Measurements from ENCODE around the gene ARF1. TPM values are rescaled to one million over a fixed set of nuclear protein-coding genes. Genes with fewer than 3 reads are reported as not detected.

ARF1 gene
- total and polyA plus RNA-seq, 2 donors (not counting 1 experiment from before 2014, with no cell fraction given): 193 to 389 TPM

GRCh38 chr1:228095938-228096337 lies 13.4 kb downstream of the ARF1 start:
- no peak overlapping the region for H3K4me2 ChIP-seq (replicated peaks; ENCODE audit: low read depth, low read length, poor library complexity, severe bottlenecking)
- H3K27me3 ChIP-seq (replicated peaks in 1 of 4; ENCODE audit: control extremely low read depth in 1 of 4, control insufficient read depth in 3 of 4, insufficient read depth in 4 of 4, low read length in 3 of 4): no peaks in the 10 kb centered on the region
- H3K4me3 ChIP-seq (ENCODE audit: control extremely low read depth in 1 of 5, extremely low read depth in 1 of 5, insufficient read depth in 1 of 5, low read depth in 2 of 5, low read length in 4 of 5): no peak overlapping the region
- 100% methylated on average over 6 of the region's 8 CpGs for WGBS (ENCODE audit: insufficient coverage)
- peaks cover 4 to 66% of the 10 kb centered on the region in 2 experiments for H3K36me3 ChIP-seq (replicated peaks in 1 of 2; ENCODE audit: control extremely low read depth in 1 of 2, control insufficient read depth in 1 of 2, extremely low read depth in 1 of 2, insufficient read depth in 2 of 2, low read length in 1 of 2)
- intact Hi-C loops (cut with micrococcal nuclease): no loop called here
- peaks cover 64% of the 10 kb centered on the region for H3K79me2 ChIP-seq (ENCODE audit: control insufficient read depth, insufficient read depth, low read length)
- H3K27ac Mint-ChIP-seq: no peak overlapping the region
- H3K4me3 Mint-ChIP-seq: no peak overlapping the region
- ATAC-seq (ENCODE audit: low read depth) (no peak), DNase-seq (no peak)
- POLR2A ChIA-PET: no interaction called here
- peaks cover 95% of the 10 kb centered on the region for H4K20me1 ChIP-seq (ENCODE audit: control insufficient read depth, insufficient read depth, low read length, poor library complexity, severe bottlenecking)
- no peak for TF ChIP-seq CTCF (IDR thresholded peaks at IDR 0.05)
- no peak for TF ChIP-seq EZH2 (IDR thresholded peaks at IDR 0.05; ENCODE audit: borderline replicate concordance, insufficient read depth, low read depth, low read length, poor library complexity, severe bottlenecking)
- H3K4me1 Mint-ChIP-seq: peaks cover 30% of the 10 kb centered on the region
- H3K9ac ChIP-seq (ENCODE audit: low read length): no peak overlapping the region
- H3K9me3 Mint-ChIP-seq (ENCODE audit: insufficient read depth): peaks cover 4% of the 10 kb centered on the region
- no peak overlapping the region for H3K27ac ChIP-seq (ENCODE audit: low read length in 2 of 2)
- H2AFZ ChIP-seq (ENCODE audit: insufficient read depth, low read depth, low read length, poor library complexity, severe bottlenecking): no peak overlapping the region
- CTCF ChIA-PET: no interaction called here
- H3K4me1 ChIP-seq (ENCODE audit: control insufficient read depth in 2 of 2, insufficient read depth in 2 of 2, low read length in 2 of 2): peaks cover 8 to 12% of the 10 kb centered on the region in 2 donors
- peaks cover 0 to 30% (median 8%) of the 10 kb centered on the region in 3 donors for H3K9me3 ChIP-seq (ENCODE audit: control extremely low read depth in 1 of 3, control insufficient read depth in 2 of 3, insufficient read depth in 1 of 3, low read length in 2 of 3)
- no peaks in the 10 kb centered on the region for H3K27me3 Mint-ChIP-seq

GRCh38 chr1:228096416-228097332 lies 14.2 kb downstream of the ARF1 start:
- H4K20me1 ChIP-seq (ENCODE audit: control insufficient read depth, insufficient read depth, low read length, poor library complexity, severe bottlenecking): peaks cover 95% of the 10 kb centered on the region
- DNase-seq: no peak
- no peak for TF ChIP-seq CTCF (IDR thresholded peaks at IDR 0.05)
- TF ChIP-seq EZH2 (IDR thresholded peaks at IDR 0.05; ENCODE audit: borderline replicate concordance, insufficient read depth, low read depth, low read length, poor library complexity, severe bottlenecking): no peak

More at GRCh38 chr1:228096416-228097332, 14.2 kb downstream of the ARF1 start:
- no peak overlapping the region for H3K27ac ChIP-seq (ENCODE audit: low read length in 2 of 2)
- H3K4me2 ChIP-seq (replicated peaks; ENCODE audit: low read depth, low read length, poor library complexity, severe bottlenecking): no peak overlapping the region
- Mint-ChIP-seq H3K27ac (no peak overlapping the region), H3K4me1 (peaks cover 29% of the 10 kb centered on the region), H3K4me3 (no peak overlapping the region), H3K9me3 (ENCODE audit: insufficient read depth) (peaks cover 4% of the 10 kb centered on the region), H3K27me3 (no peaks in the 10 kb centered on the region)
- H3K9me3 ChIP-seq (ENCODE audit: control extremely low read depth in 1 of 3, control insufficient read depth in 2 of 3, insufficient read depth in 1 of 3, low read length in 2 of 3): peaks cover 0 to 30% (median 8%) of the 10 kb centered on the region in 3 donors
- H3K4me3 ChIP-seq (ENCODE audit: control extremely low read depth in 1 of 5, extremely low read depth in 1 of 5, insufficient read depth in 1 of 5, low read depth in 2 of 5, low read length in 4 of 5): no peak overlapping the region
- ChIA-PET CTCF (no interaction called here), POLR2A (no interaction called here)
- H3K27me3 ChIP-seq (replicated peaks in 1 of 4; ENCODE audit: control extremely low read depth in 1 of 4, control insufficient read depth in 3 of 4, insufficient read depth in 4 of 4, low read length in 3 of 4): no peaks in the 10 kb centered on the region
- intact Hi-C loops (cut with micrococcal nuclease): no loop called here
- no peak overlapping the region for H2AFZ ChIP-seq (ENCODE audit: insufficient read depth, low read depth, low read length, poor library complexity, severe bottlenecking)
- H3K9ac ChIP-seq (ENCODE audit: low read length): no peak overlapping the region
- ATAC-seq (ENCODE audit: low read depth): no peak
- 98% methylated on average over 11 of the region's 13 CpGs for WGBS (ENCODE audit: insufficient coverage)
- H3K4me1 ChIP-seq (ENCODE audit: control insufficient read depth in 2 of 2, insufficient read depth in 2 of 2, low read length in 2 of 2): peaks cover 5 to 9% of the 10 kb centered on the region in 2 donors
- peaks cover 57% of the 10 kb centered on the region for H3K79me2 ChIP-seq (ENCODE audit: control insufficient read depth, insufficient read depth, low read length)
- H3K36me3 ChIP-seq (replicated peaks in 1 of 2; ENCODE audit: control extremely low read depth in 1 of 2, control insufficient read depth in 1 of 2, extremely low read depth in 1 of 2, insufficient read depth in 2 of 2, low read length in 1 of 2): peaks cover 4 to 66% of the 10 kb centered on the region in 2 experiments

Measured in B cell (primary cell).